ENCODE data around the gene DCST1.

The DCST1 gene

DNA sequence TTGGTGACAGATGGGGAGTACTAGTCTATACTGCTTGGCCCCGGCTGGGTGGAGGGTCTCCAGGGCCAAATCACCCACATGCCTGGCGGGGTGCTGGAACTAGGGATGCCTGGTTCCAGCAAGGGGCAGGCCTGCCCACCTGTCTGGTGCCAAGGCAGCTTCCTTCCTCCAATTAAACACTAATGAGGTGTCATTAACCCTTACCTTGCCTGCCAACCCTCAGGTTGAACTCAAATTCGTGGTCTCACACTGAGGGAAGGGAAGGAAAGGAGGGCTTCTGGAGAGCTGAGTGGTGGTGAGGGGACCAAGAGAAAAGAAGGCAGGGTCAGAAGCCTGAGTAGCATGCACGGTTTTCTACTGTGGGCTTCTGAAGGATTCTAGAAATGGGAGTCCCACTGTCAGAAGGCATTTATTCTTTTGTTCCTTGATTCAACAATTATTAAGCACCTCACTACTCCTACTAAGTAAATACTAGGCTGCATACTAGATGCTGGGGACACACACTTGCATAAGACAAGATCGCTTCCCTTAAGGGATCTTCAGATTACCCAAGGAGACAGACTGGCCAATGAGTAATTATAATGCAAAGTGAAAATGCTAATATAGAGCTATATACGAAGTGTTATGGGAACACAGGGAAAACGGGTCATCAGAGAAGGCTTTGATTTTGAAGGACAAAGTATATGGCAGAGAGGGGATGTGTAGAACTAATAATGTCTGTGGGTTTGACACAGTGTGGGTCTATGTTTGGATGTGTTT, 39.1 kb downstream of the DCST1 start:
- ATAC-seq, result no peak
- peaks cover 15% of the 10 kb centered on the region for H3K4me1 Mint-ChIP-seq
- no peaks in the 10 kb centered on the region for H3K9me3 Mint-ChIP-seq
- no peak overlapping the region for H3K4me3 Mint-ChIP-seq
- no peak overlapping the region for H3K27ac Mint-ChIP-seq
- H3K27me3 Mint-ChIP-seq, result no peaks in the 10 kb centered on the region
- no peak for DNase-seq
- H3K36me3 Mint-ChIP-seq (ENCODE audit: low read depth), result peaks cover 1% of the 10 kb centered on the region

DNA sequence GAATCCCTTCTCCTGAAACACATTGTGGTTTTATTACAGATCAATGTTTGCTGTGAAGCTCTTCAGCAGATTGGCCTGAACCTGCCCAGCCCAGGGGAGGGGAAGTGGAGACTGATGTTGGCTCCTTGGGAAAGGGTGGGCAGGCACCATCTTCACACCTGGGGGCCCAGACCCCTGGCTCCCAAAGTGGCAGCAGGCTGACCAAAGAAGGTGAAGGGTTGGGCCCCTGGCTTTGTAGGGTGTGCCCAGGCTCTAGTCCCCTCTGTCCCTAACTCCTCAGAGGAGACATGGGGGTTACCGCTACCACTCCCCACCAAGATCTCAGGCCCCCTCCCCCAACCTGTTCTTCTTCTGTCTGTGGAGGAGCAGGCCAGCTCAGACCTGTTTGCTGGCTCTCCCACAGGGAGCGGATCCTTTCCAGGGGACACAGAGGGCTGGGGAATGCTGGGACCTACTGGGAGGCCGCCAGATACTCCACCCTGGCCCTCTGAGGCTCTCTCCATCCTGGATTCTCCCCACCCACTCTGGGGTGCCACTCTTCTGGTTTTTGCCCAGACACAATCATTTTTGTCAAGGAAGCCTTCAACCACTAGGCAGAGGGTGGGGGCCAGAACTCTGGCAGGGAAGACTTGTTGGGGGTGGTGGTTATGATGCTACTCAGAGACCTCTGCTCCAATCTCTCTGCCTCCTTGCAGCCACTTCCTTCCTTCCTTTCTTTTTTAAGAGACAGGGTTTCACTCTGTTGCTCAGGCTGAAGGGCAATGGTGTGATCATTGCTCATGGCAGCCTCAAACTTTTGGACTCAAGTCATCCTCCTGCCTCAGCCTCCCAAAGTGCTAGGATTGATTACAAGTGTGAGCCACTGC, 40.0 kb downstream of the DCST1 start:
- ATAC-seq, result no peak
- H3K4me1 Mint-ChIP-seq, result peaks cover 19% of the 10 kb centered on the region
- no peaks in the 10 kb centered on the region for H3K36me3 Mint-ChIP-seq (ENCODE audit: low read depth)
- no peak for DNase-seq
- H3K27me3 Mint-ChIP-seq, result no peaks in the 10 kb centered on the region
- H3K4me3 Mint-ChIP-seq, result no peak overlapping the region
- H3K27ac Mint-ChIP-seq, result no peak overlapping the region
- no peaks in the 10 kb centered on the region for H3K9me3 Mint-ChIP-seq

DNA sequence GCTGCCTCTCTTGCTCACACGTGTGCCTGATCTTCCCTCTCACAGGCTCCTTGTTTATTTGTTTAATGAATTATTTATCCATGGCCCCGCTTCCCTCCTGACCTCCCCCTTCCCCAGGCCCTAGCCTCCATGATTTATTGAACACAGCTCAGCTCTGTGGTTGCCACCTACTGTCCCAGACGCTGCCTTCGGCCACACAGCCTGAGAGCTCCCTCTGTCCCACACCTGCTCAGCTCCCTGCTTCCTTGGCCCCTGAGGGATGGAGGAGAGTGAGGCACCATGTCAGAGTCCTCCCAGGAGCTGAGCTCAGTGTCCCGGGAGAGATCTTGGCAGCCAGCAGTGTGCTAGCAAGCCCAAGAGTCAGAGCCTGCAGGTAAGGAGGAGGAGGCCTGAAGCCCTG, 41.9 kb downstream of the DCST1 start:
- no peak for ATAC-seq
- Mint-ChIP-seq H3K36me3 (ENCODE audit: low read depth) (no peaks in the 10 kb centered on the region), H3K4me3 (no peak overlapping the region), H3K27me3 (peaks cover 12% of the 10 kb centered on the region), H3K9me3 (no peaks in the 10 kb centered on the region), H3K4me1 (peaks cover 26% of the 10 kb centered on the region), H3K27ac (no peak overlapping the region)
- DNase-seq, result no peak

DNA sequence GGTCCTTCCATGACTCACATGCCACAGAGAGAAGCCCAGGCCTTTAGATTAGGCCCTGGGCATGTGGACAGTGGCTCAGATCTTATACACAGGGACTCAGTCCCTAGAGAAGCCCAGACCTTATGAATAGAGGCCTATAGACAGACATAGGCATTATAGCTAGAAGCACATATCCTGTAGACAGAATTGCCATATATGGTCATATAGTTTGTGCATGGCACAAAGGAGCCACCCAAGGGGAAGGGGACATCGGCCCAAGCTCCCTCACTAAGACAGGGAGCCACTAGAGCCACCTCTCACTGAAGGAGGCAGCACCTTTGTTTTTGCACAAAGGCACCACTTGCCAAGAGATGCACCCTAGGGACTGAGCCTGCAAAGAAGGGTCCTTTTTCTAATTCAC, 42.7 kb downstream of the DCST1 start:
- ATAC-seq, result no peak
- Mint-ChIP-seq H3K27ac (no peak overlapping the region), H3K36me3 (ENCODE audit: low read depth) (no peaks in the 10 kb centered on the region), H3K4me1 (peaks cover 27% of the 10 kb centered on the region), H3K9me3 (no peaks in the 10 kb centered on the region), H3K27me3 (peaks cover 18% of the 10 kb centered on the region), H3K4me3 (no peak overlapping the region)
- DNase-seq, result no peak

DNA sequence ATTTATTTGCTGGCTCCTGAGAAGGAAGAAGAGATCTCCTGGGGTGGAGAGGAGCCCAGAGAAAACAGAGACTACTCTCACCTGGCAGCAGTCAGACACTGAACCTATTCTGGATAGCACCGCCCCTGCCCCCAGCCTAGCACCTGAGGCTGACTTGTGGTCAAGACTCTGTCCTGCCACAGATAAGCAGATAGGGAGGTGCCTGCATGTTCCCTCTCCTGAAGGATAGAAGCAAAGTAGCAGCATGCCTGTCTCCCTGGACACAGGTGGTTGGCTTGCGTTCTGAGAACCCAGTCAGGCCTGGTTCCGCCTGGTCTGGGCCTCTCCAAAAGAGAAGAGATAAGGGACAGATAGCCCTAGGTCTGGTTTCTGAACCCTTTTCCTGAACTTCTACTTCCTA, 43.7 kb downstream of the DCST1 start:
- H3K36me3 Mint-ChIP-seq (ENCODE audit: low read depth), result no peaks in the 10 kb centered on the region
- no peaks in the 10 kb centered on the region for H3K9me3 Mint-ChIP-seq
- no peak for DNase-seq
- peaks cover 24% of the 10 kb centered on the region for H3K27me3 Mint-ChIP-seq
- no peak overlapping the region for H3K27ac Mint-ChIP-seq
- no peak overlapping the region for H3K4me3 Mint-ChIP-seq
- H3K4me1 Mint-ChIP-seq, result peaks cover 31% of the 10 kb centered on the region
- ATAC-seq, result no peak

DNA sequence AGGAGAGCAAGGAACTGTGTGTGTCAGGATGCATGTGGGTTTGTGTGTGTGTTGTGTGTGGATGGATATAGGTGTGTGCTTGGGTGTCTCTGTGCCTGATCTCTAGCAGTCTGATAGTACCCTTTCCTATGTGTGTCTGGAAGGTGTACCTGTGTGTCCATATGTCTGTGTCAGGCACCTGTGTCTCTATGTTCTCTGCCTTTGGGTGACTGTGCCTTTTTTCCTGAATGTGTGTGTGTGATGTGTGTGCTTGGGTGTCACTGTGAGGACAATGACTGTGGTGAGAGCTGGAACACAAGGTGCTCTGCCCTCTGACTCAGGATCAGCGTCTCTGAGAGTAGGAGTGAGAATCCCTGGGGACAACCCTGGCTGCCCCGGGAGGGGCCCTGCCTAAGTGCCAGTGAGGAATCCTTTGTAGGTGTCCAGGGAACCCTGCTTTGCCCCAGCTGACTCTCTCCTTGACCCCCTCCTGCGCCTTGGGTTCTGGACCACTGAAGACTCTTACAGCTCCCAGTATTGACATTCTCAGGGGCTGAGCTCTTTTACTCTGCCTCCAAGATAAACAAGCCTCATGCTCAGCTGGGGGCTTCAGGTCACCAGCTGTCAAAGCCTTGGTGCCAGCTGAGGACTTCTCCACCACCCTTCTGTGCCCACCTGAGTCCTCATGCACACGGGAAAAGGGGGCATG, 44.3 kb downstream of the DCST1 start:
- Mint-ChIP-seq H3K36me3 (ENCODE audit: low read depth) (no peaks in the 10 kb centered on the region), H3K4me1 (peaks cover 34% of the 10 kb centered on the region), H3K9me3 (no peaks in the 10 kb centered on the region), H3K4me3 (no peak overlapping the region), H3K27ac (no peak overlapping the region), H3K27me3 (peaks cover 30% of the 10 kb centered on the region)
- no peak for DNase-seq
- ATAC-seq, result no peak

DNA sequence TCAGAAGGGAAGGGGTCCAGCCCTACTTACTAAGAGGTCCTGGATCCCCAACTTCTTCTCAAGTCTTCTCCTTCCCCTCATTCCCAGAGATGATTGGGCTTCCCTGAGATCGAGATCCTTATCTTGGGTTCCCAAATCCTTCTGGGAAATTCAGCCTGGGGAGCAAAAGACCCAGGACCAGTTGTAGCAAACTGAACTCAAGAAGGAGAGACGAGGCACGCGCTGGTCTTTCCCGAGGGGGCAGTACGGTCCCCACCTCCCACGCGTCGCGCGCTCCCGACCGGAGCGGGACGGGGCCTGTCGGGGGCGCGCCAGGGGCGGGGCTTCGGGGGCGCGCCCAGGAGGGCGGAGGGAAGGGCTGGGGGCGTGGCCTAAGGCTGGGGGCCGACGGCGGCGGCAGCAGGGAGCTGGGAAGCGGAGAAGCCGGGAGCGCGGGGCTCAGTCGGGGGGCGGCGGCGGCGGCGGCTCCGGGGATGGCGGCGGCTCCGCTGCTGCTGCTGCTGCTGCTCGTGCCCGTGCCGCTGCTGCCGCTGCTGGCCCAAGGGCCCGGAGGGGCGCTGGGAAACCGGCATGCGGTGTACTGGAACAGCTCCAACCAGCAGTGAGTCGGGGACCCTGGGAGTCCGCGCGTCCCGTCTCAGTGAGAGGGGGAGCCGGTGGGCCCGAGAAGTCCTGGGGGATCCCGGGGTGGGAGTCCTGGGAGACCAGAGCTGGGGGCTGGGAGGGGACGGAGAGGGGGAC, 45.0 kb downstream of the DCST1 start, which contains the start of gene EFNA3:
Gene EFNA3 (plus strand): TSS at position 369 of the 741 bp plus-strand sequence. CDS start 105 bp downstream, at position 474.
- Mint-ChIP-seq H3K4me1 (peaks cover 33% of the 10 kb centered on the region), H3K36me3 (ENCODE audit: low read depth) (no peaks in the 10 kb centered on the region), H3K27me3 (peaks cover 37% of the 10 kb centered on the region), H3K27ac (peak within 1 kb of the TSS; percentile 67), H3K9me3 (no peaks in the 10 kb centered on the region), H3K4me3 (peak within 1 kb of the TSS; percentile 59)
- peak; percentile 17 for ATAC-seq
- DNase-seq, result peak; percentile 76

DNA sequence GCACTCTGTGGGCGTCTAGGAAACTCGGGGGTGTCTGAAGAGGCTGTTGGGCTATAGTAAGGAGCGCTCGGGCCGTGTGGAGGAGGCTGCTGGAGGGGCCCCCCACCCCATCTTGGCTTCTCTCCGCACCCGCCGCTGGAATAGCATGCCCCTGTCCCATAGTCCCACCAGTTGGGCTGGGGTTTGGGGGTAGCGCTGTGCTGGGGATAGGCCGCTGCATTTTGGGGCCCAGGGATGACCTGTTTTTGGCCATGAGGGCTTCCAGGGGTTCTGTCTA, 45.5 kb downstream of the DCST1 start:
- H3K36me3 Mint-ChIP-seq (ENCODE audit: low read depth), result no peaks in the 10 kb centered on the region
- ATAC-seq (no peak), DNase-seq (no peak)
- H3K4me3 Mint-ChIP-seq, result peak overlapping the region; percentile 59
- no peaks in the 10 kb centered on the region for H3K9me3 Mint-ChIP-seq
- H3K4me1 Mint-ChIP-seq, result peaks cover 33% of the 10 kb centered on the region
- peaks cover 42% of the 10 kb centered on the region for H3K27me3 Mint-ChIP-seq
- H3K27ac Mint-ChIP-seq, result no peak overlapping the region

DNA sequence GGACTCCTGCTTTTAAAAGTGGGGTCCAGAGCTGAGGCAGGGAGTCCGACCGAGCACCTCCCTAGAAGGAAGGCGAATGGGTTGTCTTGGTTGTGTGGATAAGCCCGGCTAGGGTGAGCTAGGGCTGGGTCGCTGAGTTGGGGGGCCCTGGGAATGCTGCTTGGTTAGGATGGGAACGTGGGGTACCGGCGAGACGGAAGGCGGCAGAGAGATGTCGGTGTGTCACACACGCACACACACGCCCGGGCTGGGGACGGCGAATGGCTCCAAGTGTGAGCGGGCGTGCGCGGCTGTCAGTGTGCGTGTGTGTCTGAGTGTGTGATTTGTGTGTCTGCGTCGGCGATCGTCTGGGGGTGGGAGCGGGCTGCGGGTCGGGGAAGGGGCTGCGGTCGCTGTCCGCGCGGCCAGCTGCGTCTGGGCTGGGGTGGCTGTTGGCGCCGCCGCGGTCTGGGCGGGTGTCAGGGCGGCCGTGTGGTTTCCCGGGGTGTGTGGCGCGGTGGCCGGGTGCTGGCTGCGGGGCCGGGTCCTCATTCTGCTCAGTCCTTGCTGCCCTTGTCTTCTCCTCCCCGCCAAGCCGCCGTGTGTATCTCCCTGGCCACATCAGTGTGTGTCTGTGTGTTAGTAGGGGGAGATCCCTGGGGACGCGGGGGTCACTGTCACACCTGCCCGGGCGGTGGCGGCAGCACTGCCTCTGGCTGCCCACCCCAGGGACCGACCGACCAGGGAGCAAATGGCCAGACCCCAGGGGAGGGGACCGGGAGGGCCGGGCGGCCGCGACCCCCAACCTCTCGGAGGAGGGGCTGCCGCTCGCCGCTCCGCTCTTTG, 46.1 kb downstream of the DCST1 start:
- Mint-ChIP-seq H3K4me1 (peaks cover 38% of the 10 kb centered on the region), H3K27me3 (peaks cover 45% of the 10 kb centered on the region), H3K9me3 (no peaks in the 10 kb centered on the region)

DNA sequence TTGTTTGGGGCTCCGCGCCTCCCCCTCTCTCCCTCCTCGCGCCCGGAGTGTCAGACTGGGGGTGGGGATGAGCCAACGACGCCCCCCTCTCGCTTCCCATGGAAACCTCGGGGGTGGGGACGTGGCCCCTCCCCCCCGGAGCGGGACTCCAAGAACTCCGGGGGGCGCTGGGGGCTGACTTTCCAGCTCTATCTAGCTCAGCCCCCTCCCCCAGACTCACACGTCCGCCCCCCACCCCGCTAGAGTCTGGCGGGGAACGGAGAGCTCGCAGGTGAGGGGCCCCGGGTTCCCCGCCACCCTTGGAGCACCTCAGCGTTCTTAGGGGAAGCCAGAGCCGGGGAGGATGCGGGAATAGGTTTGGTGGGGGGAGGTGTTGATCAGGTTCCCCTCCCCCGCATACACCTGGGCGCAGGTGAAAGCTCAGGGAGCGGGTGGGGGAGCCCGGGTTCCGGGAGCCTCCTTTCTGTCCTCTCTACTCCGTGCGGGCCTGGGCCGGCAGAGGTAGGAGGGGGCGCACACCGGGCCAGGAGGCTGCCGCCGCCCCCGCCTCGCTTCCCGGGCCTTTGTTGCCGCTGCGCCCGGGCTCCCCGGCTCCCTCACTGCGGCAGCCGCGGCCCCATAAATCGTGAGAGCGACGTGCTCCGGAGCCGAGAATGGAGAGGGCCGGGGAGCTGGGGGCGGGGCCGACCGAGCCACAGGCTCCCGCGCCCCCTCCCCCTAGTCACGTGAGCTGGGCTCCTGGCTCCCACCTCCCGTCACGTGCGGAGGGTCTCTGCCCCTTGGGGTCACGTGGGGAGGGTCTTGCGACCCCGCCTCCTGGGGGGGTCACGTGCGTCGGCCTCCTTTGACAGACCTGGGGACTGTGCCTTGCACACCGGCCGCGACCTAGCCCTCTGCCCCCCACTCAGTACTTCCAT, 46.9 kb downstream of the DCST1 start:
- H3K36me3 Mint-ChIP-seq (ENCODE audit: low read depth), result no peaks in the 10 kb centered on the region
- H3K27ac Mint-ChIP-seq, result no peak overlapping the region
- H3K4me3 Mint-ChIP-seq, result peak overlapping the region; percentile 43
- peaks cover 42% of the 10 kb centered on the region for H3K4me1 Mint-ChIP-seq
- ATAC-seq, result no peak
- H3K9me3 Mint-ChIP-seq, result no peaks in the 10 kb centered on the region
- DNase-seq, result no peak
- peaks cover 45% of the 10 kb centered on the region for H3K27me3 Mint-ChIP-seq

More for the DNA sequence above, 46.1 kb downstream of the DCST1 start:
- ATAC-seq, result no peak
- no peak for DNase-seq
- Mint-ChIP-seq H3K4me3 (peak overlapping the region; percentile 59), H3K36me3 (ENCODE audit: low read depth) (no peaks in the 10 kb centered on the region), H3K27ac (peak overlapping the region; percentile 67)

DNA sequence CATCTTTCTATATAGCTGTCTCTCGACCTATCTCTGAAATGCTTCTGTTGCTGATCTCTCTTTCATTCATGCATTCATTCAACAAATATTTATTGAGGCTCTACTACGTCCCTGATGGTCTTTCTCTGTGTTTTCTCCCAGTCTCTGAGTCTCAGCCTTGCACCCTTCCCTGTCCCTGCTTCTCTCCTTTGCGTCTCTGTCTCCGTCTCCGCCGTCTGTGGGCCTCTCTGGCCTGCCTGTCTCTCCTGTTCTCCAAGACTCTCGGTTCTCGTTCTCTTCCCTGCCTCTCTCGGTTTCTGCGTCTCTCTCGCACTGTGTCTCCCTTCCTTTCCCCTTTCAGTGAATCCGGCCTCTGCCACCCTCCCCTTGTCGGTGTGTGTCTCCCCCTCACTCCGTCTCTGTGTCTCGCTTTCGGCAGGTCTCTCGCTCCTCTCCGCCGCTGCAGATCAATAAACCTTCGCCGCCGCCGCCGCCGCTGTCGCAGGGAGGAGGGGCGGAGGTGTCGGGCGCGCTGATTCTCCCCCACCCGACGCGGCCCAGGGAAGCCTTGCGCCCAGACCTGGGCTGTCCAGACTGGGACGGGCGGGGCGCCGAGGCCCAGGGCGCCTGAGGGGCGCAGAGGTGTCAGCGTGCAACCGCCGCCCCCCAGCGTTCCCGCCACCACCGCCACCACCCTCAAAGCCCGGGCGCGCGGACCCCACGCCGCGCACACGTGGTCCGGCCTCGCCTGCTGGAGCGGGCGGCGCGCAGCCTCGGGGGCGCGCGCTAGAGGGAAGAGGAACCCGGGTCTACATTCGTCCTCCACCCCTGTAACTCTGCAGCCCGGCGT, 48.1 kb downstream of the DCST1 start:
- DNase-seq (peak; percentile 34), ATAC-seq (no peak)
- peaks cover 45% of the 10 kb centered on the region for H3K27me3 Mint-ChIP-seq
- H3K27ac Mint-ChIP-seq, result peak overlapping the region; percentile 5
- H3K4me1 Mint-ChIP-seq, result peaks cover 49% of the 10 kb centered on the region
- peak overlapping the region; percentile 43 for H3K4me3 Mint-ChIP-seq
- no peaks in the 10 kb centered on the region for H3K36me3 Mint-ChIP-seq (ENCODE audit: low read depth)
- no peaks in the 10 kb centered on the region for H3K9me3 Mint-ChIP-seq

DNA sequence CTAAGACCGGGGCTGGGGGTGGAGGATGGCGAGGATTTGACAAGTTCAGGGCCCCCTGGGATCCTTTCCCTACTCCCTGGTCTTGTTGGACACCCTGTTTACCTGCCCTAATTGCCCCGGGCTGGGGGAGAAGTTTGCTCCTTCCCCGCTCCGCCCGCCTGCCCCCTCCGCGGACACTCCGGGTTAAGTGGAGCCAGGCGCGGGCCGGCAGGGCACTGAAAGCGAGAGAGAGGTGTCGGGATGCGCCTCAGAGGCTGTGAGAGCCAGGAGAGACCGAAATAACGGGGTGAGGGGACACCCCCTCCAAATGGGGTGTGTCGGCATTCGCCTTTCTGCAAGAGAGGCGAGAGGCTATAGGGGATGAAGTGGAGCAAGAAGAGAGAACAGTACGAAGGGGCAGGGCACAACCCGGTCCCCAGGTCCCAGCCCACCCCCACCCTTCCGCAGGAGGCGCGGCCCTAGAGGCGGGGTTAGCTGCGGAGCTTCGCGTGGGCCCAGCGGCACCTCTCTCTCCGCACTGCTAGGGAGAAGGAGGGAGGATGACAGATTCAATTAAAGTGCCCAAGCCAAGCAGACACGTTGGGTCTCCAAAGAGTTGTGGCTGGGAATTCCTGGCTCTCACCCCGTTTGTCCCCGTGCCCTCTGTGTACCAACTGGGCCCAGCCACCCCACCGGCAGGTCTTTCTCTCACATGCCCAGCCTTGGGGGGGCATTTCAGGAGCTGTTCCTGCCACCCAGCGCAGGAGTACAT, 48.9 kb downstream of the DCST1 start:
- Mint-ChIP-seq H3K9me3 (no peaks in the 10 kb centered on the region), H3K27me3 (peaks cover 45% of the 10 kb centered on the region), H3K27ac (no peak overlapping the region), H3K4me1 (peaks cover 49% of the 10 kb centered on the region), H3K36me3 (ENCODE audit: low read depth) (no peaks in the 10 kb centered on the region), H3K4me3 (no peak overlapping the region)
- DNase-seq (no peak), ATAC-seq (no peak)
